NCI-H345 treated with DMSO at 0.1 percent for 48 hours (cell line): ENCODE measurements around the gene MAP3K20.
"Not testable (repeated sequence)": the region's sequence is repeated elsewhere in the genome, so short reads cannot be mapped to it uniquely, and the experiment has no call there.

Experiments
- DNase-seq: peaks from one replicate; lab custom pipeline; 2025; ENCODE audit not compliant: unreplicated experiment; lab: John Stamatoyannopoulos, UW

Gene MAP3K20

DNA sequence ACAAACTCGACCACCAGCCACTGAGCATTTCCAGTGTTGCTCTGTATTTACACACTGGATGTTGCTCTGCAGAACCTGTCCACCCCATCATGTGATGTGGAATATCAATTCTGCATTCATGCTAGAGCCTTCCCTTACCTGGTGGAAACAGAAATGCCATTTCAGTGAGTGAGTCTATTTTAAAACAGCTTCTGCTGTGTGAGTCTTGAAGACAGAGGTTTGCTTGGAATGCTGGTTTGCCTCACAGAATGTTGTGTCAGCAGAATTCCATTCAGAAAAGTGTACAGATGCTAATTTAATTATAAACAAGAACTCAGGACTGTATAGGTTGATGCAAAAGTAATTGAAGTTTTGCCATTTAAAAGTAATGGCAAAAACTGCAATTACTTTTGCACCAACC lies 118.3 kb downstream of the MAP3K20 start:
- no peak for DNase-seq

DNA sequence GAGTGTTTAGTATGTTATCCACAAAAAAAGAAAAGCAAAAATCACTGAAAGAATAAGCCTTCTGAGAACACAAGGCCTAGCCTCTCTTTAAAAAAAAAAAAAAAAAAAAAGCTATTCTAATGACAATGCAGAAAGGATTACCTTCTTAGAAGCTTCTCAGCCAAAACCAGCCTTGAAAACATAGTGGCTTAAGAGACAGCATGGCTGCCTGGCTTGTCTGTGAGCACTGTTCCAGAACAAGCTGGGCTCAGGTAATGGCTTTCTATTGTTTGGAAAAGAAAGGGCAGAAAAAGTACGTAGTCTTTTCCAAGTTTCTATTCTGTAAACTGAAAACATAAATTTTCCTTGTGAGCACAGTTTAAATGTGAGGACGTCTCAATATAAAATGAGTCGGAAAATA lies 119.5 kb downstream of the MAP3K20 start:
- no peak for DNase-seq

DNA sequence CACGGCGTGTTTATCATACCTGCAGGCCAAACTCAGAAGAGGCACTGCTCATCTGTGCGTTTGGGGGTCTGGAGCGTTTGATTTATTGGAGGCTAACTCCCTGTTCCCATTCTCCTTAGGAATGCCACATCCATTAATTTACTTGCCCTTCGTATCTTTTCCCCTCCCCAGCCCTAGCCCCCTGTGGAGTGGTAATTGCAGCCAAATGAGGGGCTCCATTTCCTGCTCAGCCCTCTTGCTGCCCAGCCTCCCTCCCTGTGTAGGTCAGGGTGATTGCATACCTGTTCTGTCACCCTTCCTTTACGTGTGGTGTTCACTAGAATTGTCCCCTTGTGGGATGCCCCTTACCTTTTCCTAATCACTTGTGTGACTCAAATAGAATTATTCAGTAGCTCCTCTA lies 120.4 kb downstream of the MAP3K20 start:
- DNase-seq: no peak

DNA sequence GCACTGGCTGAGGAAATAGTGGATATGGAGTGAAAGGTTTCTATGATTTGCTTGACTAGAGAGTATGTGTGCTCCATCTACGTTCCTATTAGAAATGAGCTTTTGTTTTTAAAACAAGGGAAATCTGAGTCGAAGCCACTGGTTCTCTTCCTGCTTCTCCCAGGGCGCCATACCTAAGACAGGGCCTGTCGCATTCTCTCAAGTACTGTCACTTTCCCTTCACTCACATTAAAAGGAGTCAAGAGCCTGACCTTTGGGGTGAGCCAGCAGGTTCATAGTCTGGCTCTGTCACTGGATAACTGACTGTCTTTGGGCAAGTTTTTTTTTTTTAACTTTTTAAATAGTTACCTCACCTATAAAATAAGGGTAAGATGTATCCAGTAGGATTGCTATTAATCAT lies 121.0 kb downstream of the MAP3K20 start:
- DNase-seq: no peak

DNA sequence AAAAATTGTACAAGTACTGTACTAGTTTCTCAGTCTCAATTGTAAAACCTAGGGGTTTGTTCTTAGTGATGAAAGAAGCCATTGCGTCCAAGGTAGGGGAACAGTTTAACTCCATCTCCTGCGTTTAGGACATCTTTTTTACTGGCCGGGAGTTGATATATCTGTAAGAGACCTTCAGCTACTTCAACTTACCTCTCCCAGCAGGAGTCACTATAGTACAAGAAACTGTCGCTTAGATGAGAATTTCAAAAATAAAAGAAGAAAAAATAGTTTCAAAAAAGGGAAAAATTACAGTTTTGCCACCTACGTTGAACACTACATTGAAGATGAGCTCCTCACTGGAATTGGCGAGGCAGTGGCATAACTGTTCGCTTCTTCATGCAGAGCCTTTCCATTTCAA lies 122.7 kb downstream of the MAP3K20 start:
- no peak for DNase-seq

DNA sequence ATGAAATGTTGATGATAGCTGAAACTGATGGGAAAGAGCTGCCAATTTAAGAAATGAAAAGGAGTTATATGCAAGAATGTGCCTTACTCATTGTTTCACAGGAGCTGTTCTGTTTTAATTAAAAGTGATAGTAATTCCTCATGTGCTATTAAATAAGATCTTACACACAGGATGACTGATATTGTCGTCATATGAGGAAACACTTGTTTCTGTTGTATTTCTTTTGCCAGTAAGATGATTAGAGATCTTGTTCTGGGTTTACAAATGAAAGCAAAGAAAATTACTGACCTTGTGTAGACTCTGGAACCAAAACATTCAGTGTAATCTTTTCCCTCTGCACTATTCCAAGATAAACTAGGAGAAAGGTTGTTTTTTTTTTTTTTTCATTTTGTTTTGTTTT lies 123.6 kb downstream of the MAP3K20 start:
- no peak for DNase-seq

DNA sequence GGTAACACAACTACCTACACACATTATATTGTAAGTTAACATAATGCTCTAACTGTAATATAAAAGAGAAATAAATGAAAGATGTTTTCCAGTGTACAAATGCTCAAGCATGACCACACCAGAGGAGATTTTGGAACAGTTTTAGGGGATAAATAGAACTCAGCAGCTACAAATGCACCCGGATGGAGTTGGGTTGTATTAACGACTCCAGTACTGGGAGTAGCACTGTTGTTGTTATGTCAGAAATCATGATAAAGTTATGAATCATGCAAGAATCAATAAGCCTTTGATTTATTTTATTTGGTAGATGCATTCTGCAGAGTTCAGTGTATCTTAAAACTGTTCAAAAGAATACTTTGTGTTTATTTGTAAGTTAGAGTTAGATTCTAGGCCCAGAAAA lies 126.9 kb downstream of the MAP3K20 start:
- no peak for DNase-seq

DNA sequence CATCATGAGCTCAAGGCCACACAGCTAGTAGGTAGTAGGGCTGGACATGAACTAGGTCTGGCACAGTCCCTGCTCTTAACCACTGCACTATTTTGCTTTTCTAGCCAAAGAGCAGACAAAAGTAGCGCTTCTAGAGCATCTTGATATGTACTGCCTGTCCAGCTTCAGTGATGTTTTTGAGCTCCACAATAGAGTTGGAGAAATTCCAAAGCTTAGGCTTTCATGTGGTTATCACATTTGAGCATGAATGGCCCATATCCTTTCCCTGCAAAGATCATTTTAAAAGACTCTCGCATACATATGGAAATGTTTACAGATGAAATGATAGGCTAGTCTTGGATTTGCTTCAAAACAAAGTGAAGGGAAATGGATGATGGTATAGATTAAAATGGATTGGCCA lies 128.7 kb downstream of the MAP3K20 start:
- no peak for DNase-seq

DNA sequence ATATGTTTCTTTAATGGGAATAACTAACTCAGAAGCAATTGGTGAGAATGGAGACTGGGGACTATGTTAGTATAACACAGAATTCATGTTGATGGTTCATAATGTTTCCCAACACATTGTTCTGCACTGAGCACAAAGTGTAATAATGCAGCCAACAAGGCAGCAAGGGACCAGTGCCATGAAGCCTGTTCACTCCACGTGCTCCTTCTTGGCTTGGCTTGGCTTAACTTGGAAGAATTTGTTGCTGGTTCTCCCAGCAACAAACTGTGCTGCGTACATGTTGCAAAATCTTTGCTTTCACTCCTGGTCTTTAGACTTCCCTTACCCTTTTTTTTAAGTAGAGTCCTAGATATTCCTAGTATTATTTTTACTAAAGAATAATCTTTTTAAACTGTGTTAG lies 129.7 kb downstream of the MAP3K20 start:
- DNase-seq: no peak

DNA sequence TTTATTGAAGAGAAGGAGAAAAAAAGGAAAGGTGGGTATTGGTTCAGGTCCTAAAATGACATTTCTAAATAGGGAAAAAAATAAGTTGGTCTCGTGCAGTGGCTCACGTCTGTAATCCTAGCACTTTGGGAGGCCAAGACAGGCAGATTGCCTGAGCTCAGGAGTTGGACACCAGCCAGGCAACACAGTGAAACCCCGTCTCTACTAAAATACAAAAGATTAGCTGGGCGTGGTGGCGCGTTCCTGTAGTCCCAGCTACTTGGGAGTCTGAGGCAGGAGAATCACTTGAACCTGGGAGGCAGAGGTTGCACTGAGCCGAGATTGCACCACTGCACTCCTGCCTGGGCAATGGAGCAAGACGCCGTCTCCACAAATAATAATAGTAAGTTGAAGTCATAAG lies 131.5 kb downstream of the MAP3K20 start:
- not testable (repeated sequence) for DNase-seq

DNA sequence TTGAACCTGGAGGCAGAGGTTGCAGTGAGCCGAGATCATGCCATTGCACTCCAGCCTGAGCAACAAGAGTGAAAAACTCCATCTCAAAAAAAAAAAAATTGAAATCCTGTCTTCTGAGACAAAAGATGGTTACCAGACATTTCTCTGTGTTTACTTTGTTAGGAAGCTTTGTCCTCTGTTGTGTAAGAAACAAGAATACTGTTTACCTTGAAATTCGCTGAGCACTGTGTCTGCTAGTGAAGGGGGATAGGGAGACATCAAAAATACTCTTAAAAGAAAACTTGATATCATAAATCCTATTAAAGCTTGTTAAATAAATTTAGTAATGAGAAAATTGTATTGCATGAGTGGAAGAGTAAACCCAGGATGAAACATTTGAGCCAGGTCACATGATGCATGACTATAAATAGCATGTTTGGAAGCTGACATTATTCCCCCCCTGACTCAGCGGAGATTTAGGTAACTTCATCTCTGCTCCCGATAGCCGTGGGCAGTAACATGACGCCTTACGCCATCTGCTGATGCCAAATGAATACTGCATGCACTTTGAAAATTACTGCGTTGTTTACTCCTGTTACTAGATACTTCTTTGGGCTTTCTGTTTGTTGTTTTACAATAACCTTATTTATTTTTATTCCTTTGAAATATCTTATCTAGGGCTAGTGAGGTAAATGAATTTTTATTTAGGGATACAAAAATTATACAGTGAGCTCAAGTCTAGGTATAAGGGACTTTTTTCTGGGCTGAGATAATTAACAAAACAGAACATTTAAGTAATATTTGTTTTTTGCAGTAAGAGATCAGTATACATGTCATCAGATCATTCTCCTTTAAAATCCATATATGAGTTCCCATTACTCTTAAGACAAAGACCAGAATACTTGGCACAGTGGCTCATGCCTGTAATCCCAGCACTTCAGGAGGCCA lies 134.9 kb downstream of the MAP3K20 start:
- DNase-seq: peak; percentile 67

DNA sequence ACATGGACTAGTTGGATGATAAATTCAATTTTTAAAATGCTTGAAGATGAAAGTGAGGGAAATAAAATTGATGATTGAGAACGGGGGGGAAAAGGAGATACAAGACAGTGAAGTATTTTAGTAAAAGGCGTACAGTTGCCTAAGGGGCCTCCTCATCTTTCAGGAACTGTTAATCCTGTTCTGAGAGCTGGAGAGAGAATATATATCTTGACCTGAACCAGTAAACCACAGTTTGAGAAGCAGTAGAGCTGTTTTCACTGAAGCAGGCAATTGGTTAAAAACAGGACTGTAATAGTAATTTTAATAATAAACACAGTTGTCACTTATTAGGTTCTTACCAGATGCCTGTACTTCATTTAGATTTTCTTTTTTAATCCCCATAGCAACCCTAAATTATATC lies 137.5 kb downstream of the MAP3K20 start:
- DNase-seq: no peak

DNA sequence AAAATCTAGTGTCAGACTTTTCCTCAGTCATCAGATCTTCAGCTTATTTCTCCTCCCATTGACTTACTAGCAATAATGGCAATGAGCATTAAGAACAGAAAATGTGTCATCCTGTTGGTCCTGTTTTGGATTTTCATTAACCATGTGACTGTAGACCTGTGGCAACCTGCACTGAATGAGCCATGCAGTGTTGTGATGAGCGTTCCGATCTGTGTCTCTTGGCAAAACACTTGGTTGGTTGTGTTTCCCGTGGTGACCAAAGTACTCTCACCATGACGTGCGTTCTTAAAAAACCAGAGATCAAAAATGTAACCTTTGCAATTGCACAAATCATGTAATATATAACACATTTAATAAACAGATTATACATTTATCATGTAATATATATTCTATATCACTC lies 138.6 kb downstream of the MAP3K20 start:
- no peak for DNase-seq

DNA sequence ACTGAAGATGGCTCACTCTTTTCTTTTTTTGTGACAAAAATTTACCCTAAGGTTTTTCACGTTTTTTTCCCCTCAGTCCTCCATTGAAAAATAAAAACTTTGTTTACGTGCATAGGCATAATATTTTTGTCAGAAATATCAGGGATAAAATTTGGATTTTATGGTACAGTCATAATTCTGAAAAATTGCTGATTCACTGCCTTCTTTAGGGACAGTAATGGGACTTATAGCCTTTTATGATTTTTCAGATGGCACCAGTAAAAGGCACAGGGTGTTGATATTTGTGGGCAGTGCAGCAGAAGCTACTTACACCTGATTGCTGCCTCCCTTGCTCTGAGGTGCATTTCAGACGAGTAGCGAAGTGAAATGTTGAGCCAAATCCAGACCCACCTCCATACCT lies 139.7 kb downstream of the MAP3K20 start:
- no peak for DNase-seq

DNA sequence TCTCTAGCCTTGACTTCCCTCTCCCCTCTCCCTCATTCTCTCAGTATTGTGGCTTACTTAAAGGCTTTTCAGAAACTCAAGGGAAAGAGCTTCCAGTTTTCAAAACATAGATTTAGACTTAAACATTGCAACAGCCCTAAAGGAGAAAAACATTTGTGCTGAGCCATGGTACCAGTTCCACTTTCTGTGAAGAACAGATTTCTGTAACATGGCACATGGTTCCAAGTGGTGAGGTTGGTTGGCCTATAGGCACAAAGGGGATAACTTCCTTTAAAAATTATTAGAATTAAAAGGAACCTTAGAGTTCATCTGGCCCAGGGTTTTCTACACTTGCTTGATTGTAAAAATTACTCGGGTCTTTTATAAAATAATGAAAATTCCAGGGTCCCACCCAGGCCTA lies 140.4 kb downstream of the MAP3K20 start:
- no peak for DNase-seq

DNA sequence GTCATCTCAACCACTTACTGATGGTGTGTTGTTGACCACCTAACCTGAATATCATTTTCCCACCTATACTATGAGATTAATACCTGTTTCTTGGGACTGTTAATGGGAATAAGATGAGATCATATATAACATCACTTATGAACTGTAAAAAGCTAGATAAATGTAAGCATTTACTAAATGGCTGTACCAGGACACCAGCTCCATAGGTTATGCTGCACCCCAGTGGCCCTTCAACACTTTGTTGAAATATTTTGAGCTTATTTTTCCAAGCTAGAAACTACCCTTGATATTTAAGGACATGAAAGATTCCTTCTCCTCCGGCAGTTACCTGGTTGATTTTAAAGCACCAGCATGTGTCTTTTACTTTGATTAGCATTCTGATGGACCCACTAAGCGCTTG lies 141.0 kb downstream of the MAP3K20 start:
- no peak for DNase-seq

DNA sequence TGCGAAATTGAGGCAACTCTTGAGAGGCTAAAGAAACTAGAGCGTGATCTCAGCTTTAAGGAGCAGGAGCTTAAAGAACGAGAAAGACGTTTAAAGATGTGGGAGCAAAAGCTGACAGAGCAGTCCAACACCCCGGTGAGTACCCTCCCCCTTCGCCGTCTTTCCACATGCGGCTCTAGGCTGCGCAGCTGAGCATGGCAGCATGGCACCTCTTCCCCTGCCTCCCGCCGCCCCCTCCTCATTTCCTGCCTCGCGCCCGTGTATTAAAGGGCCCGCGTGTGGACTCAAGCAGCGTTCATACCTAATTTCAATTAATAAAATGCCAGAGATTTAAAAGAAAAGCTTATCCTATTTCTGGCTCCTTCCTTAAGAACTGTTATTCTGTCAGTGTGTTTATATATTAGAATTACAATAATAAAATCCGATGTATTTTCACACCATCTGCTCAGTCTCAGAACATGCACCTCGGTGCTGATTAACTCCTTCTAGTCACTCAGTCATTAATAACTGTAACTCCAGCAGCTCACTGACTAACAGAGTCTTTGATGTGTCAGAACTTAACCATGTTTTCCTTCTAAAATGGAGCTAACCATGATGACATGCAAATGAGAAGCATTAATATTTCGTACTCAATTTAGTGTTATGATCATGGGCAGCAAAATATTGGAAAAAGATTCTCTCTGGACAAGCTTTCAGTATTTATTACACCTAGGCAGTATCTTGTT lies 141.6 kb downstream of the MAP3K20 start:
- DNase-seq: no peak

DNA sequence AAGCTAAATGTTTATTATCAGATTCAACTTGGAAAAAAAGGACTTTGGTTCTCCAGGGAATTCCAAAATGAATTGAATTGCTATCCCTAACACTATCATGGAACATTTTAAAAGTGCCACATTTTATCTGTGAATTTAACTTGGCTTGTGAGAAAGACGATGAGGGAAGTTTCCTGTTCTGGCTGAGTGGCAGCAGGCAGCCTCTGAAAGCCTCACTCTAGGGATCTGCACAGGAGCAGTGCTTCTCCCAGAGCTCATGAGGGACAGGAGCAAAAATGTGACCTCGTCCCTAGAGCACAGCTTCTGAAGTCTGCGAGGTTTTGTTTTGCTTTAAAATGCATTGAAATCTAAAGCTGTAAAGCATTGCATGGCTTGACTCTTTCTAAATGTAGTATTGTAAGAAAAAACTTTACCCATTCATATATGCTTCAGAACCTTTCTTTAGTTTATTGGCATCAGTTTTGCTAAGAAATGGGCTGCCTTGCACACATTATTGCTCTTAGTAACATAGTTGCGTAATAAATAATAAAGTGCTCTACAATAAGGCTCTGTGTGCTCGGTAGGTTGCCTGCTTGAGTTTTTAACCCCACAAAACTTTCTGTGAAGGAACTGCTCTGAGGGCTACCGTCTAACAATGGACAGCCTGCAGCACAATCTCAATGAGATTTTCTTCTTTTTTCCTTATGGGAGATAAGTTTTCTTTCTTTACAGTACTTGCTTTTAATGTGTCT lies 142.8 kb downstream of the MAP3K20 start:
- DNase-seq: no peak

DNA sequence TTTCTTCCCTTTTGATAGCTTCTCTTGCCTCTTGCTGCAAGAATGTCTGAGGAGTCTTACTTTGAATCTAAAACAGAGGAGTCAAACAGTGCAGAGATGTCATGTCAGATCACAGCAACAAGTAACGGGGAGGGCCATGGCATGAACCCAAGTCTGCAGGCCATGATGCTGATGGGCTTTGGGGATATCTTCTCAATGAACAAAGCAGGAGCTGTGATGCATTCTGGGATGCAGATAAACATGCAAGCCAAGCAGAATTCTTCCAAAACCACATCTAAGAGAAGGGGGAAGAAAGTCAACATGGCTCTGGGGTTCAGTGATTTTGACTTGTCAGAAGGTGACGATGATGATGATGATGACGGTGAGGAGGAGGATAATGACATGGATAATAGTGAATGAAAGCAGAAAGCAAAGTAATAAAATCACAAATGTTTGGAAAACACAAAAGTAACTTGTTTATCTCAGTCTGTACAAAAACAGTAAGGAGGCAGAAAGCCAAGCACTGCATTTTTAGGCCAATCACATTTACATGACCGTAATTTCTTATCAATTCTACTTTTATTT lies 145.6 kb downstream of the MAP3K20 start:
- DNase-seq: no peak

DNA sequence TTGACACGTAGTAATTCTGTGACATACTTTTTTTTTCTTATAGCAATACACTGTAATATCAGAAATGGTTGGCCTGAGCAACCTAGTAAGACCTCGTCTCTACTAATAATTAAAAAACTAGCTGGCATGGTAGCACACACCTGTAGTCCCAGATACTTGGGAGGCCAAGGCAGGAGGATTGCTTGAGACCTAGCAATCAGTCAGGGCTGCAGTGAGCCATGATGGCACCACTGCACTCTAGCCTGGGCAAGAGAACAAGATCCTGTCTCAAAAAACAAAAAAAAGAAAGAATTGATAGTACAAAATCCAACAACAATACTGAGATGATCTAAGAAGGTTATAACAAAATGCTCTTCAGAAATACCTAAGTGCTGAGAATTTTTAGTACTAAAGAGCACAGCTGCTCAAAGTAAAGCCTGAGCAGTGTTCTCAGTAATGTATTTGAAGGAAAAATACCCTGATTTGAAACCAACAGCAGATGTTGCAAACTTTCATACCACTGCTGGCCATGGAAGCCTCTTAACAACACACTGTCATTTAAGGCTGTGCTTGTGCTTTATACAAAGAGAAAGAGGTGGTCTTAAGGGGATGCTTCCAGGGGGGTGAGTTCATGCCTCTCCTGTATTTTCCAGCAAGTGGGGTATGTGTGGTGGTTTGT lies 146.4 kb downstream of the MAP3K20 start:
- DNase-seq: no peak

DNA sequence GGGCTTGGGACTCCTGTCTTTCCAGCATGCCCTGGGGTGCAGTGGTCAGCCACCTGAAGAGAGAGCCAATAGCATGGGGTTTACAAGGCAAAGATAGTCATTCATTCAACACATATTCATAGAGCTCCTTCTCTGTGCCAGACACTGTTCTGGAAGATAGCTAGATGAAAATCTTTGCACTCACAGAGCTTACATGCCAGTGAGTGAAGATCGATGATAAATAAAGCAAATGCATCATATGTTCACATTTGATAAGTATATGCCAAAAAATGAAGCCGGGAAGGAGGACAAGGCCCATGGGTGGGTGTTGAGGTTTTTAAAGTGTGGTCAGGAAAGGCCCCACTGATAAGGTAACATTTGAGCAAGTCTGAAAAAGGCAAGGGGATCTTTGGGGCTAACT lies 148.2 kb downstream of the MAP3K20 start:
- DNase-seq: no peak
